A673 (cell line): ENCODE measurements around the gene BAIAP2L1. TPM values are rescaled to one million over a fixed set of nuclear protein-coding genes. Genes with fewer than 3 reads are reported as not detected.
"Not testable (repeated sequence)": the region's sequence is repeated elsewhere in the genome, so short reads cannot be mapped to it uniquely, and the experiment has no call there.

Experiments used
- BruUV-seq: library from RNA; stranded (reverse); fragments of 400-500 nt; replicated peaks from 2 replicates; lab custom pipeline; 2021; lab: Mats Ljungman, UMichigan
- CTCF ChIA-PET: fragments of 300-600 bp; sonication (Branson Sonifier 250); formaldehyde crosslinking; loops from one replicate; lab custom pipeline; 2022; ENCODE audit warnings: antibody characterized with exemption; lab: Charles Lee
- POLR2A ChIA-PET: fragments of 300-600 bp; sonication (Branson Sonifier 250); formaldehyde crosslinking; loops from one replicate; lab custom pipeline; 2022; ENCODE audit warnings: antibody characterized with exemption; ENCODE audit not compliant: low non-redundant PET; lab: Charles Lee
- DNase-seq: peaks from one replicate; pipeline ENCODE4 v3.0.0-alpha.2; 2015; ENCODE audit warnings: low spot score
- H3K27ac ChIP-seq: fragments of 200-600 bp; sonication (generic); 2 replicates; pipeline ENCODE4 v1.5.1; 2016; ENCODE audit warnings: mixed run types, low read depth, mild to moderate bottlenecking, mixed read lengths, antibody characterized with exemption, low read length; ENCODE audit not compliant: poor library complexity, severe bottlenecking
- H3K27me3 ChIP-seq: fragments of 200-600 bp; sonication (generic); replicated peaks from 2 replicates; pipeline ENCODE4 v1.6.1; 2017; ENCODE audit warnings: mixed run types, low read depth, mild to moderate bottlenecking, mixed read lengths, antibody characterized with exemption, low read length; ENCODE audit not compliant: insufficient read depth, poor library complexity
- H3K36me3 ChIP-seq: fragments of 200-600 bp; sonication (generic); 2 replicates; pipeline ENCODE4 v1.6.1; 2016; ENCODE audit warnings: mixed run types, mild to moderate bottlenecking, mixed read lengths, antibody characterized with exemption, low read length; ENCODE audit not compliant: insufficient read depth, poor library complexity, severe bottlenecking
- H3K4me1 ChIP-seq: fragments of 200-600 bp; sonication (generic); 2 replicates; pipeline ENCODE4 v1.6.1; 2017; ENCODE audit warnings: mixed run types, mild to moderate bottlenecking, mixed read lengths, antibody characterized with exemption, low read length; ENCODE audit not compliant: insufficient read depth, poor library complexity, severe bottlenecking
- H3K4me3 ChIP-seq: fragments of 200-600 bp; sonication (generic); 2 replicates; pipeline ENCODE4 v1.5.1; 2016; ENCODE audit warnings: low read depth, mixed run types, mild to moderate bottlenecking, mixed read lengths, low read length; ENCODE audit not compliant: poor library complexity, severe bottlenecking
- H3K9me3 ChIP-seq: fragments of 200-600 bp; sonication (generic); 2 replicates; pipeline ENCODE4 v1.6.1; 2016; ENCODE audit warnings: mixed run types, low read depth, mild to moderate bottlenecking, mixed read lengths, antibody characterized with exemption, low read length; ENCODE audit not compliant: poor library complexity, severe bottlenecking
- CTCF ChIP-seq: fragments of 300-800, 200-600 bp; sonication (generic); conservative IDR thresholded peaks from 2 replicates; pipeline ENCODE4 v1.5.1; 2017; ENCODE audit warnings: low read depth, mild to moderate bottlenecking, antibody characterized with exemption, low read length, moderate library complexity, mixed read lengths
- EZH2 ChIP-seq: fragments of 200-600 bp; sonication (generic); IDR thresholded peaks from 2 replicates; pipeline ENCODE4 v1.6.1; 2017; ENCODE audit warnings: borderline replicate concordance, low read depth, mild to moderate bottlenecking, mixed read lengths, antibody characterized with exemption, low read length; ENCODE audit not compliant: poor library complexity, severe bottlenecking
- intact Hi-C: fragments of 100-400 bp; cut with micrococcal nuclease; formaldehyde crosslinking; loops from one replicate; pipeline ENCODE4 v1.10.0; 2022; ENCODE audit not compliant: unreplicated experiment
- total RNA-seq: library from RNA; stranded (reverse); gene quantifications from 2 replicates; pipeline ENCODE4 v1.2.3, GENCODE V29; 2021

The BAIAP2L1 gene
- total RNA-seq, 1 experiment from 2014 or later = 0.77 TPM

DNA sequence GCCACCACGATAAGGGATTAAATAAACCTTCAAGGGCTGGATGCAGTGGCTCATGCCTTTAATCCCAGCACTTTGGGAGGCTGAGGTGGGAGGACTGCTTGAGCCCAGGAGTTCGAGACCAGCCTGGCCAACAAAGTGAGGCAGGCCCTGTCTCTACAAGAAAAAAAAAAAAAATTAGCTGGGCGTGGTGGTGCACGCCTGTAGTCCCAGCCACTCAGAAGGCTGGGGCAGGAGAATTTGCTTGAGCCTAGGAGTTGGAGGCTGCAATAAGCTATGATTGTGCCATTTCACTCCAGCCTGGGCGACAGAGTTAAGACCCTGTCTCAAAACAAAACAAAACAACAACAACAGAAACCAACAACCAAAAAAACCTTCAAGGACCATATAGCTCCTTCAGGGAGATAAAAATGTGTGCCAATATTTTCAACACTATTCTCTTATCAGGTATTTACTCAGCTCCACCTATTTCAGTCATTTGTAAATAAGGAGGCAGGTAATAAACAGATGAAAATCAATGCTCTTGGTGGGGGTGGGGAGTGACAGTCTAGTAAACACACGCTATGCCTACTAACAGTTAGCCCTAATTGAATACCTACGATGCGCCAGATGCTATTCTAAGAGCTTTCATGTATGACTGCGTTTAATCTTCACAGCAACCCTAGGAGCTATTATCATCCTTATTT, 13.2 kb downstream of the BAIAP2L1 start:
- Histone ChIP-seq H3K4me1 (no peaks in the 10 kb centered on the region), H3K36me3 (no peaks in the 10 kb centered on the region), H3K9me3 (no peaks in the 10 kb centered on the region), H3K27ac (no peak overlapping the region), H3K27me3 (no peaks in the 10 kb centered on the region), H3K4me3 (no peak overlapping the region)
- no TSS peak for BruUV-seq
- TF ChIP-seq CTCF (no peak), EZH2 (no peak)
- intact Hi-C loops = no loop called here
- DNase-seq = no peak
- ChIA-PET CTCF (interaction anchor here (0.8 kb wide), 1 partner anchor 47 kb away, joined by 6 read pairs; no protein-coding TSS in a partner anchor), POLR2A (no interaction called here)

GRCh38 chr7:98387131-98387530, 13.8 kb downstream of the BAIAP2L1 start:
- no peak for DNase-seq
- no peaks in the 10 kb centered on the region for H3K9me3 ChIP-seq
- no peaks in the 10 kb centered on the region for H3K4me1 ChIP-seq
- ChIA-PET POLR2A (no interaction called here), CTCF (no interaction called here)
- H3K27me3 ChIP-seq = no peaks in the 10 kb centered on the region
- H3K27ac ChIP-seq = no peak overlapping the region
- intact Hi-C loops = no loop called here
- TF ChIP-seq EZH2 (no peak), CTCF (no peak)
- H3K36me3 ChIP-seq = no peaks in the 10 kb centered on the region
- H3K4me3 ChIP-seq = no peak overlapping the region
- no TSS peak for BruUV-seq

GRCh38 chr7:98385532-98385931, 15.4 kb downstream of the BAIAP2L1 start:
- H3K36me3 ChIP-seq, H3K27me3 ChIP-seq, H3K27ac ChIP-seq, H3K4me3 ChIP-seq, CTCF ChIA-PET, BruUV-seq, H3K4me1 ChIP-seq, H3K9me3 ChIP-seq, POLR2A ChIA-PET, DNase-seq, intact Hi-C loops: not testable (repeated sequence)
